HS-27A (cell line): Measurements from ENCODE around the gene OR13G1.
A peak's percentile ranks its signal among the peaks of the same experiment; 100 is the strongest.
"Not testable (repeated sequence)": the region's sequence is repeated elsewhere in the genome, so short reads cannot be mapped to it uniquely, and the experiment has no call there.

ENCODE experiments used
- DNase-seq: peaks from one replicate; pipeline ENCODE4 v3.0.0-alpha.2; 2012; ENCODE audit warnings: low read depth, missing footprints

OR13G1 gene, protein sequence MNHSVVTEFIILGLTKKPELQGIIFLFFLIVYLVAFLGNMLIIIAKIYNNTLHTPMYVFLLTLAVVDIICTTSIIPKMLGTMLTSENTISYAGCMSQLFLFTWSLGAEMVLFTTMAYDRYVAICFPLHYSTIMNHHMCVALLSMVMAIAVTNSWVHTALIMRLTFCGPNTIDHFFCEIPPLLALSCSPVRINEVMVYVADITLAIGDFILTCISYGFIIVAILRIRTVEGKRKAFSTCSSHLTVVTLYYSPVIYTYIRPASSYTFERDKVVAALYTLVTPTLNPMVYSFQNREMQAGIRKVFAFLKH

DNA sequence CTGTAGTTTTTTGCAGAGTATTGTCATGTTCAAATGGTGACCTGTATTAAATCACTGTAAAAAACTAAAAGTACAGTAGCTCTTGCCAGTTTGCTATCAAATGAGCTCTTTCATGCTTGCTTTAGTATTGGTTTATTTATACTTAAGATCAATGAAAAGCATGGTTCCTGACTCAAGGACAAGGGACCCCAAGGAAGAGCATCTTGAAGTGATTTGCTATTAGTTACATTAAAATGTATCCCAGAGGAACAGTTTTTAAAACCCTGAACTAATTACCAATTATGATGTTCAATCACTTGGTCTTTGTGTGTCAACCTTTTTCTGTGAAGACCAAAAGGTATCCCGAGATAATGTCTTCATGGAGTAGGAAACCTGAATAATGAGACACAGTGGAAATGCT is at the start of gene OR13G1:
Gene OR13G1 (minus strand): TSS at position 101 of the 400 bp plus-strand sequence. CDS start 6,698 bp downstream, outside the sequence.
- no peak for DNase-seq

DNA sequence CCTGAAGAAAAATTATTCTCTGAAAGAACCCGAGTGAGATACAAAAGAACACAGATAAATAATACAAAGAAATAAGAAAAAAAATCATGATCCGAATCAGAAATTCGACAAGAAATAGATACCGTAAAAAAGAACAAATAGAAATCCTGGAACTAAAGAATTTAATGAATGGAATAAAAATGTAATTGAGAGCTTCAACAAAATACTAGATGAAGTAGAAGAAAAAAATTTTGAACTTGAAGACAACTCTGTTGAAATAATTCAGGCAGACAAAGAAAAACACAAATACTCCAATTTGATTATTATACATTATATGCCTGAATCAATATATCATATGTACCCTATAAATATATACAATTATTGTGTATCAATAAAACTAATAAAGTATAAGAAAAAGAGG is 41.7 kb upstream of the OR13G1 start:
- DNase-seq, result no peak

DNA sequence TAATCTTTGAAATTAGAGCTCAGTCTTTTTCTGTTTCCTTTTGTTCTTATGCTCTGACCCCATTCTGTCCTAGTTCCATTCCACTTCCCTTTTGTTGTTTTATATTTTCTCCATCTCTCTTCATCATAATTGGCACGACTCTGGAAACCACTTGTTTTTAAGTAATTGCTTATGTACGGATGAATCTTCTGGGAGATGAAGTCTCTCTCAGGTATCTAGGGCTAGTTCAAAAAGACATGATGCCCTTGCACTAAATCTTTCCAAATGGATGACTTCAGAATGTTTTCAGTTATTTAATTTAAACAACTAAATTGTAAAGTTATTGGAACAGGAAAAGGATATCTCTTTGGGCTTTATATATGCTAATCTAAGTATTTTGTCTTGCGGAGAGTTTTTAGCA is 37.0 kb upstream of the OR13G1 start, which contains the start of gene OR6F1:
Gene OR6F1 (minus strand): TSS at position 101 of the 400 bp plus-strand sequence. CDS start 3,891 bp downstream, outside the sequence.
- no peak for DNase-seq

DNA sequence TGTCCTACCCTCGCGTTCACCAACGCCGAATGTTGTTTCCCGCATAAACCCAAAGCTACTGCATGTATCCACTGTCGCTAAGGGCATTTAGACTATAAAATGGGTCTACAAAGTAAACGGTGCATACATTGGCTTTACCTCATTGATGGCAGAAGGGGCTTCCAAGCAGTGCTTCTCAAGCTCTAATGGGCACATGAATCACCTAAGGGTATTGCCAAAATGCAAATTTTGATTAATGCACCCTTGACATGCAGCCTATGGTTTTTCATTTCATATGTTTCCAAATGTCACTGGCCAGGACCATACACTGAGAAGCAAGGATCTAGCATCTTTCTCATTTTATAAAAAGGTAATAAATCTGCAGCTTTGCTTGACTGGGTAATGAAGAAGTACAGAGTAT is 34.2 kb upstream of the OR13G1 start:
- DNase-seq, result no peak

DNA sequence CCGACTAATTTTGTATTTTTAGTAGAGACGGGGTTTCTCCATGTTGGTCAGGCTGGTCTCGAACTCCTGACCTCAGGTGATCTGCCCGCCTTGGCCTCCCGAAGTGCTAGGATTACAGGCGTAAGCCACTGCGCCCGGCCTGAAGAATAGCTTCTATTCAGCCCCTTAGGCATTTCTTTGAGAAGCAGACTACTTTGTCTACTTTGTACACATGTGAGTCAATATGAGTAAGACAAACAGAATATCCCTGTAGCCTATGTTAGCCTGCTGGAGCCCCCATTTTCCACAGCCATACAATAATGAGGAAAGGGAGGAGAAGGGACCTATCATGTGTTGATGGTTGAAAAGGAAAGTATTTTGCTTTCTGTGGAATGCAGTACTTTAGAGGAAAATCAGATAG is 31.1 kb upstream of the OR13G1 start:
- DNase-seq, result not testable (repeated sequence)

DNA sequence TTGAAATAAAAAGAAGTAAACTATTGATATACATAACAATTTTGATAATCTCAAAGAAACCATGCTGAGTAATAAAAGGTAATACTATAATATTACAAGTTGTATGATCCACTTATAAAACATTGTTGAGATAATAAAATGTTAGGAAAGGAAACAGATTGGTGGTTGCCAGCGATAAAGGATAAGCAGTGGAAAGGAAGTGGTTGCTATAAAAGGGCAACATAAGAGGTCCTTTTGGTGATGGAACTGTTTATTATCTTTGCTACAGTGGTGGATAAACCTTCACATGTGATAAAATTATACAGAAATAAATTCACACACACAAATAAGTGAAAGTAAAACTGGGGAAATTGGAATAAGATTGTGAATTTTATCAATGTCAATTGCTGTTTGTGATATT is 21.8 kb upstream of the OR13G1 start:
- no peak for DNase-seq

DNA sequence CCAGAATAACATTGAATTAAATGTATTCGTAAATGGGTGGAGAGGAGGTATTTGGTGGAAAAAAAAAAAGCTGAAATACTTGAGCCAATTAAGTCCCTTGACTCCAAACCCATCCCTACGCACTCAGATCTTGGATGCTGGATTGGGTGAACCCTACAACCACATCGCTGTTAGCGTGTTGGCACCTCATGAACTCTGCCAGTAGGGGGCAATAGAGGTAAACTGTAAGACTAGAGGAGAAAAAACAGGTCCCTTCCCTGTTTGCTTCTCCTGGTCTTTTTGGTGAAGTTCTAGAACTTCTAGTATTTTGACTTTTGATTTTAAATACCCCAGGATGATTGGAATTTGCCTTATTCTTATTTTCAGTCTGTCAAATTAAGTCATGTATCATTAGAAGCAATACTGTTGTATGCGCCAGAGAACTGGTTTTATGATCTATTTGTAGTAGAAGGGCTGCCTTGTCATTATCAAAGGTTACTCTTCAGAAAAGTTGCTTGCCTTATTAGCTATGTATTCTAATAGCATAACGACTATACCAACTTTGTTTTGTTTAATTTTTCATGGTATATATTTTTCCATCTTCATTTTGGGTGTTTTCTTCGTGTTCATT is 1.9 kb upstream of the OR13G1 start:
- DNase-seq, result peak; percentile 1

DNA sequence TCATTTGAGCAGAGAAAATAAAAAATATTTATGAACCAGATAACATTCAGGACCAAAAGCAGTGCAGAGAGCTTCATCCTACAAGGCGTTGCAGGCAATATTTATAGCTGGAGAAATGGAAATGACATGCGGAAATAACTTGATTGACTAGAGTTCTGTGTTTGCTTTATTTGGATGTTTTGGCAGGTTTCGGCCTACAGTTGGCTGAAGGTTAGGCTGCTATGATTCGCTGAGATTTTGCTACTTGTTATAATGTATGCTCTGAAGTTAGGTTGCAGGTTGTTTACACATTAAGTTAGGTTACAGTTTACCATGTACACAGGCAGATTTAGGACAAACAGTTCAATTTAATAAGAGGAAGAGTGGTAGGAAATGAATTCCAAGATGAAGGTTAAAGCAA is 632 bp upstream of the OR13G1 start:
- no peak for DNase-seq

DNA sequence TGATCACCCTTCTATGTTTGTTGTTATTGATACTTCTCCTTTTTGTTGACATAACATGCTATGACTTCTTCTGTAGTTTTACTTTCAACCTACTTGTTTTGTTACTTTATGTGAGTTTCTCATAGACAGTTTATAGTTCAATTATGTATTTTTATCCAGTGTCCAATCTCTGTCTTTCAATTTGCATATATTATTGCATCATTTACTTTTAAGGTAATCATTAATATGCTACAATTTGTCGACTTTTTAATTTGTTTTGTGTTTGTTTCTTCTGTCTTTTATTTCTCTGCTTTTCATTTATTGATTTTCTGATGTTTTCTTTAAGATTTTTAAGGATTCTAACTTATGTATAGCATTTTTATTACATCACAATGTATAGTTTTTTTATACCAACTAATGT is 10.3 kb downstream of the OR13G1 start:
- DNase-seq, result no peak

DNA sequence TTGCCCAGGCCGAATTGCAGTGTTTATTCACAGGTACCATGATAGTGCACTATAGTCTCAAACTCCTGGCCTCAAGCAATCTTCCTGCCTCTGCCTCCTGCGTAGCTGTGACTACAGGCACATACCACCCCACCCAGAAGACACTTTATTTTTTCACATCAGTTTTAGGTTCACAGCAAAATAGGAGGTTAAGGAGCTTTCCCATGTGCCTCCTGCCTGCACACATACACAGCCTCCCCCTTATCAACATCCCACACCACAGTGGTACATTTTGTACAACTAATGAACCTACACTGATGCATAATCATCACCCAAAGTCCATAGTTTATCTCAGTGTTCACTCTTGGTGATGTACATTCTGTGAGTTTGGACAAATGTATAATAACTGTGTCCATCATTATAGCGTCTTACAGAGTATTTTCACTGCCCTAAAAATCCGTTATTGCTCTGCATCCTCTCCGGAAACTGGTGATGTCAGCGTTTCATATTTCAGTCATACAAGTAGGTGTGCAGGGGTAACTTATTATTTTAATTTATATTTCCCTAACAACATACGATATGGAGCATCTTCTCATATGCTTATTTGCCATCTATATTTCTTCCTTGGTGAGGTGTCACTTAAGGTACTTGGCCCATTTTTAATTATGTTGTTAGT is 23.2 kb downstream of the OR13G1 start:
- no peak for DNase-seq

DNA sequence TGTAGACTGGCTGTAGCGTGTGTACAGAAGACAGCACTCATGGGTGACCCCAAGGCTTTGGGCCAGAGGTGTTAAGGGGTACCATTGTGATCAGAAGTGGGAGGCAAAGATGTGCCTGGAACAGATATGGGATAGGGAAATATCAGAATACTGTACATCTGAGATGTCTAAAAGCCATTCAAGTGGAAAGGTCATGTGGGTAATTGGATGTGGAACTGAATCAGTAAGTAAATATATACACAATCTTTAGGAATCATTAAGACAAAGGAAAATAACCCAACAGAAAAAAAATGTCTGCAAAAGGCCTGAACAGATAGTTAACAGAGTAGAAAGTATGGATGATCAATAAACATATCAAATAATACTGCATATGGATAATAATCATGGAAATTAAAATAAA is 26.5 kb downstream of the OR13G1 start:
- no peak for DNase-seq

DNA sequence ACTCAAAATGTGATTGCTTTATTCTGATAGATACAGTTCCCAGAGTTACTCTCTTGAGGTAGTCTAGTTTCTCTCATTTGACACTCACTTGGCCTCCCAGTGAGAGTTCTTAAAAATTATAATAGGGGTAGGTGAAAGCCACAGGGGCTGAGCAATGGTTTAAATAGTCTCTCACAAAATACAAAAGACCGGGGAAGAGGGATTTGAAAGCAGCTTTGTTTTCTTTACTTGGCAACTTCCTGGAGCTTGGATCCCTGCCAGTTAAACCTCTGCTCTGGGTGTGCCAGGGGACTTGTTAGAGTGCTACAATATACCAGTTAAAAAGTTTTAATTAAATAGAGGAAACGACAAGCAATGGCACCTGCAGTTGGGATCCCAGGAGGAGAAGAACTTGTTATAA is 31.7 kb downstream of the OR13G1 start:
- no peak for DNase-seq

DNA sequence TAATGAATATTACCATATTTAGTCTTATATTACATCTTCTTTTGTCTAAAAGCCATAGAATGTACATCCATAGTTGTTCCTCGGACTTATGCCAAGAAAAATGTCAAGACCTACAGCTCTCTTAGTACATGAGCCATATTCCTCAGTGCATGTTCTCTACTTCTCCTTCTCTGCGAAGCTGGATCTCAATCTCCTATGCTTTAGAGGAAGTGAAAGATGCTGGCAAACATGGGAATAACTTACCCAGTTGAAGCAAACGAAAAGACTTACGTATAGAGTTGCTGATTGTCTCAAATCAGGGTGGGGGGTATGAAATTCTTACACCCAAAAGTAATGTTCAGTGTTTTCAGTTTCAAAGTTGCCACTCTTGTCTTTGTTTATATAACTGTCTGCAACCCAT is 32.7 kb downstream of the OR13G1 start:
- DNase-seq, result no peak

DNA sequence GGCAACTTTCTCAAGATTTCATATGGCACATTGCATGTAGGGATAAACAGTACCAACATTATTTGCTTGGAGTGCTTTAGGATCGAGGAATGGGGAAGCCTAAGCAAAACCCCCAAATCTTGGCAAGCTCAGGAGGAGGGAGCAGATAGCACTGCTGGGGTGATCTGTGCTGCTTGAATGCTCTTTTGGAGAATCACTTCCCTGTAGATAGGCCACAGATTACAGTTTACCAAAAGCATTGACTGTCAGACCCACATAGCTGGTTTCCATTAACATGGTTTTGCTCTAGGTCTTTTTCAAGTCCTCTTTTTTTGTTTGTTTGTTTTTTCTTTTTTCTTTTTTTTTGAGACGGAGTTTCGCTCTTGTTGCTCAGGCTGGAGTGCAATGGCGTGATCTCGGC is 36.8 kb downstream of the OR13G1 start:
- DNase-seq, result no peak

DNA sequence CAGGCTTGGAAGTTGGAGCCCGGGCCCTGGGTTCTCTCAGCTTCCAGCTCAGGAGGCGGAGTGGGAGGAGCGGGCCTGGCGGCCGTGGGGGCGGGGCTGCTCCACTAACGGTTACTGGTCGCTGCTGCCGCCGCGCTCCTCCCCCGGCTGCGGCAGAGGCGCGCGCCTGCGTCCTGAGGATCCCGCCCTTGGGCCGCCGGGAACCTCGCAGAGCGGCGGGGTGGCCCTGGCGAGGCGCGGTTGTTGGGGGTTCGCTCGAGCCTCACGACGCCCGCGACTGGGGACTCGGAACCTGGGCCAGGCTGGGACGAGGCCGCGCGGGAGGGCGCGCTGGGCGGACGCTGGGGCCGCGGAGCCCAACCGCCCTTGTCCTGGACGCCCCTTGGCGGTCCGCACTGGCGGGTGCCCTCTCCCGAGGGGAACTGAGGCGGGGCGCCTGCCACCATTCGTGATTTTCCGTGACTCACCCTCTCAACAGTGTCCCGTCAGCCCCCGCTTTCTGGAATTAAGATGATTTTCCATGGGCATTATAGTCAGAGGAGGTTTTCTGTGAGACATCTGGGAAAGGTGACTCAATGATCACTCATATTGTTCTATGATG is 40.1 kb downstream of the OR13G1 start:
- no peak for DNase-seq

DNA sequence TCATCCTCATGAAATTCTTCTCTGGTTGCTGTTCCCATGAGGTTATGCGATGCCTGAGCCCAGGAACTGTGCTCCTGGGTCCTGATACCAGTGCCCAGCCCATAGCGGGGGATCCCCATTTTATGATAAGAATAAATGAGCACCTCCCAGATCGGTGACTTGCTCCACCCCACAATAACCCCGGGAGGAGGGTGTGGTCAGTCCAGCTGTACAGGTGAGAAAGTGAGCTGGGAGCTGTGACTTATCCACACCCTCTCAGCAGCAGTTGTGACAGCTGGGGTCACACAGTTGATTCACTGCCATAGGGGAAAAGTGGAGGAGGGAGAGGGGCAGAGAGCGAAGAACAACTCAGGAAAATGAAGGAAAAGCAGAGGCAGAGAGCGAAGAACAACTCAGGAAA is 40.8 kb downstream of the OR13G1 start:
- DNase-seq, result no peak

DNA sequence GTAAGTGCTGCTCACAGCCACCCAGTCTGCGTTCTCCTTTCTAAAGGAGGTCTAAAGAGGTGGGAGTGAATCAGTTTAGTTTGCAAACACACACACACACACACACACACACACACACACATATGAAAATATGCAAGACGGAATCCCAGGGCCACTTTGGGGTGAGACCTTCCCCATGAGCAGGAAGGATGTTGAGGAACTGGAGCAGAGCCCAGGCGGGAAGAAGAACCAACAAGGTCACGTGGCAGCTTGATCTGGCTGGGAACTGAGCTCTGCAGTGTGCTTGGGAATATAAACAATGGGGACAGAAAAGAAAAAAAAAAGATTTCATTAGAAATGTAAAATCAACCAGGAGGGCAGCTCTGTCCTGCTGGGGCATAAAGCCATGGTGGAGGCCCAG is 41.5 kb downstream of the OR13G1 start:
- DNase-seq, result no peak

DNA sequence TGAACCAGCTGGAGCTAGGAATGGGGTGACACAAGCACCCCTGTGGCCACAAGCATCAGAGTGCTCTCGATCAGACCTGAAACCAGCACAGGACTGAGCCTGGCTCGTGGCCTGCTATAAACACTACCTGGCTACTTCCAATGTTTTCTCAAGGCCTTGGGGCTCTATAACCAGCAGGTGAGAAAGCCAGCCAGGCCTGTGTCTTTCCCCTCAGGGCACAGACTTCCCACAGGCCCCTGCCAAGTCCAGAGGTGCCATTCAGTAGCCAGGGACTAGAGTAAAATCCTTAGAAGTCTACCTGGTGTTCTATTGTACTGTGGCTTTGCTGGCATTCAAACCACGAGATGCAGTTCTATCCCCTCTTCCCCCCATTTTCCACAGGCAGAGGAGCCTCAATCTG is 51.6 kb downstream of the OR13G1 start:
- DNase-seq, result no peak
